Measurements from ENCODE around the gene ANGPTL8. TPM values are rescaled to one million over a fixed set of nuclear protein-coding genes. Genes with fewer than 3 reads are reported as not detected.

ANGPTL8 gene
- total and polyA plus RNA-seq, 2 donors (not counting 3 experiments of a cell fraction or from before 2014, with no cell fraction given) = not detected

- peak overlapping the region; percentile 56 to 79 (median 57) for H3K4me3 ChIP-seq (replicated peaks in 1 of 3; ENCODE audit: insufficient read depth in 1 of 3, low read depth in 1 of 3, low read length in 3 of 3)
- ChIA-PET CTCF (interaction anchor here (1.0 to 1.6 kb wide), 4 partner anchors 18 to 32 kb away, joined by 3 to 6 read pairs (median 4); no protein-coding TSS in a partner anchor), POLR2A (no interaction called here)
- H3K79me2 ChIP-seq (ENCODE audit: control insufficient read depth, insufficient read depth, low read length) = peaks cover 39% of the 10 kb centered on the region
- H4K20me1 ChIP-seq (replicated peaks; ENCODE audit: control insufficient read depth, extremely low read depth, insufficient read depth, low read length) = no peaks in the 10 kb centered on the region
- BruUV-seq (replicated peaks) = no TSS peak
- H3K9me1 ChIP-seq (replicated peaks; ENCODE audit: control insufficient read depth, extremely low read depth, insufficient read depth, low read length) = no peaks in the 10 kb centered on the region
- dilution Hi-C loops (cut with MboI; ENCODE audit: extremely low pct_ligation_motif_present, low sequenced_read_pairs) (no loop called here), intact Hi-C loops (cut with micrococcal nuclease) (no loop called here)
- no peaks in the 10 kb centered on the region for H3K27me3 ChIP-seq (ENCODE audit: control insufficient read depth in 2 of 2, insufficient read depth in 2 of 2, low read length in 2 of 2)
- FAIRE-seq = no peak
- TF ChIP-seq FOS (IDR thresholded peaks at IDR 0.05; ENCODE audit: borderline replicate concordance, insufficient read depth, low read length) = no peak
- no peak for TF ChIP-seq MAX (IDR thresholded peaks at IDR 0.05; ENCODE audit: insufficient read depth, insufficient read length)
- no peak for TF ChIP-seq MYC (IDR thresholded peaks at IDR 0.05; ENCODE audit: low read depth, low read length)
- no peak for TF ChIP-seq POLR2AphosphoS5 (IDR thresholded peaks at IDR 0.05; ENCODE audit: insufficient read depth, low read depth, low read length)
- no peak for TF ChIP-seq GATA2 (IDR thresholded peaks at IDR 0.05; ENCODE audit: insufficient read depth, insufficient read length, low read depth, low read length)
- TF ChIP-seq EZH2 (IDR thresholded peaks at IDR 0.05; ENCODE audit: borderline replicate concordance, low read depth, low read length, severe bottlenecking) = no peak
- TF ChIP-seq, protein P1, sequence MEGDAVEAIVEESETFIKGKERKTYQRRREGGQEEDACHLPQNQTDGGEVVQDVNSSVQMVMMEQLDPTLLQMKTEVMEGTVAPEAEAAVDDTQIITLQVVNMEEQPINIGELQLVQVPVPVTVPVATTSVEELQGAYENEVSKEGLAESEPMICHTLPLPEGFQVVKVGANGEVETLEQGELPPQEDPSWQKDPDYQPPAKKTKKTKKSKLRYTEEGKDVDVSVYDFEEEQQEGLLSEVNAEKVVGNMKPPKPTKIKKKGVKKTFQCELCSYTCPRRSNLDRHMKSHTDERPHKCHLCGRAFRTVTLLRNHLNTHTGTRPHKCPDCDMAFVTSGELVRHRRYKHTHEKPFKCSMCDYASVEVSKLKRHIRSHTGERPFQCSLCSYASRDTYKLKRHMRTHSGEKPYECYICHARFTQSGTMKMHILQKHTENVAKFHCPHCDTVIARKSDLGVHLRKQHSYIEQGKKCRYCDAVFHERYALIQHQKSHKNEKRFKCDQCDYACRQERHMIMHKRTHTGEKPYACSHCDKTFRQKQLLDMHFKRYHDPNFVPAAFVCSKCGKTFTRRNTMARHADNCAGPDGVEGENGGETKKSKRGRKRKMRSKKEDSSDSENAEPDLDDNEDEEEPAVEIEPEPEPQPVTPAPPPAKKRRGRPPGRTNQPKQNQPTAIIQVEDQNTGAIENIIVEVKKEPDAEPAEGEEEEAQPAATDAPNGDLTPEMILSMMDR (IDR thresholded peaks at IDR 0.05; ENCODE audit: extremely low read depth in 1 of 2, insufficient read depth in 1 of 2, low read depth in 1 of 2, low read length in 2 of 2) = no peak
- TF ChIP-seq POLR2A (IDR thresholded peaks at IDR 0.05; ENCODE audit: low read depth, low read length) = no peak
- TF ChIP-seq JUN (IDR thresholded peaks at IDR 0.05; ENCODE audit: borderline replicate concordance, insufficient read depth, insufficient read length, low read depth) = no peak
- peak overlapping the region; percentile 70 for H3K27ac ChIP-seq (ENCODE audit: insufficient read depth, low read depth, low read length)
- H3K9ac ChIP-seq (replicated peaks; ENCODE audit: extremely low read depth, insufficient read depth, low read length) = peak overlapping the region; percentile 78
- no peak overlapping the region for H2AFZ ChIP-seq (ENCODE audit: low read depth, low read length)
- no peak for DNase-seq (ENCODE audit: low read depth, low spot score)
- H3K4me2 ChIP-seq (ENCODE audit: insufficient read depth, low read length) = peak overlapping the region; percentile 64
- peaks cover 27% of the 10 kb centered on the region for H3K4me1 ChIP-seq (ENCODE audit: control insufficient read depth, extremely low read depth, insufficient read depth, low read length)
- no peaks in the 10 kb centered on the region for H3K9me3 ChIP-seq (replicated peaks; ENCODE audit: control insufficient read depth, insufficient read depth, low read length)
- no peaks in the 10 kb centered on the region for H3K36me3 ChIP-seq (ENCODE audit: control insufficient read depth in 2 of 2, extremely low read depth in 1 of 2, insufficient read depth in 2 of 2, low read length in 2 of 2)
These were observed 22.1 kb downstream of the ANGPTL8 start for GRCh38 chr19:11261431-11261970.
